GM21825 (cell line): ENCODE data around the gene UBIAD1.
"Not testable (repeated sequence)": the region's sequence is repeated elsewhere in the genome, so short reads cannot be mapped to it uniquely, and the experiment has no call there.

ENCODE experiments used
- ATAC-seq: cut with Tn5 transposase; IDR thresholded peaks from one replicate; pipeline ENCODE4 v1.9.1; 2021; ENCODE audit warnings: mild to moderate bottlenecking, moderate library complexity; ENCODE audit not compliant: unreplicated experiment

The UBIAD1 gene, protein sequence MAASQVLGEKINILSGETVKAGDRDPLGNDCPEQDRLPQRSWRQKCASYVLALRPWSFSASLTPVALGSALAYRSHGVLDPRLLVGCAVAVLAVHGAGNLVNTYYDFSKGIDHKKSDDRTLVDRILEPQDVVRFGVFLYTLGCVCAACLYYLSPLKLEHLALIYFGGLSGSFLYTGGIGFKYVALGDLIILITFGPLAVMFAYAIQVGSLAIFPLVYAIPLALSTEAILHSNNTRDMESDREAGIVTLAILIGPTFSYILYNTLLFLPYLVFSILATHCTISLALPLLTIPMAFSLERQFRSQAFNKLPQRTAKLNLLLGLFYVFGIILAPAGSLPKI

GRCh38 chr1:11272832-11273594, at the start of gene UBIAD1:
UBIAD1 (plus strand) TSS chr1:11273198; CDS start chr1:11273532, 334 bp downstream.
- ATAC-seq: peak; percentile 77

- no peak for ATAC-seq
Observed at GRCh38 chr1:11227106-11228077, 45.6 kb upstream of the UBIAD1 start.

DNA sequence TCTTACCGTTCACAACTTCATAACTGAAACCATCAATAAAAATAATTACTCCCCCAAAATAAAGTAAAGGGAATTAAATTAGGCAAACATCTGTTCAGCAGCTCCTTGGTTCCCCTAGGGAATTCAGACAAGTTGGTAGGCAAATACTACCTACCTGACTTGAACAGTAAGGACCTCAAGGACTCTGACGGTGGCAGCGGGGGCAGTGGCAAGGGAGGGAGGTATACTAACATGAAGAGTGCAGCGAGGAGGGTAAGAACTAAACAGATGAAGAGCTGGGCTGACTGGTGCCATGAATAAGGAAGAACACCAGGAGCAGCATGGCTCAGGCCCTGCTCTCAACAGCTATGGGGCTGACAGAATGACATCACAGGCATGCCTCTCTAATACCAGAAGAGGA, 43.8 kb upstream of the UBIAD1 start:
- no peak for ATAC-seq

- ATAC-seq: no peak
Observed at GRCh38 chr1:11233208-11233607, 39.8 kb upstream of the UBIAD1 start.

DNA sequence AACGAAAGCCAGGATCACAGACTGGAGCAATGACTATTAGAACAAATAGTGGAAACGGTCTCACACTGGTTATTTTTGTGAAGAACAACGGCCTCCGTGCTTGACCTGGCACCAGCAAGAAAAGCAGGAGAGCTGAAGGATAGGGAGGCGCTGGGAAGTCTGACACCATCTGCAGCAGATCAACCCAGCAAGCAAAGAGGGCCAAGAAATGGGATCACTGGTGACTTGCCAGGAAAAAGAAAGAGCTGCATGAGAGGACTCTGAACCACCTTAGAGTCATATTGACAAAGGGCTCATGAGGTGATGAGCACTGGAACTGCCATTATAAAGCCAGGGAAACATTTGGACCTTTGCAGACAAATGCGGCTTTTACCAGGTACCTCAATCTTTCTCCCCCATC, 35.6 kb upstream of the UBIAD1 start:
- ATAC-seq: no peak

DNA sequence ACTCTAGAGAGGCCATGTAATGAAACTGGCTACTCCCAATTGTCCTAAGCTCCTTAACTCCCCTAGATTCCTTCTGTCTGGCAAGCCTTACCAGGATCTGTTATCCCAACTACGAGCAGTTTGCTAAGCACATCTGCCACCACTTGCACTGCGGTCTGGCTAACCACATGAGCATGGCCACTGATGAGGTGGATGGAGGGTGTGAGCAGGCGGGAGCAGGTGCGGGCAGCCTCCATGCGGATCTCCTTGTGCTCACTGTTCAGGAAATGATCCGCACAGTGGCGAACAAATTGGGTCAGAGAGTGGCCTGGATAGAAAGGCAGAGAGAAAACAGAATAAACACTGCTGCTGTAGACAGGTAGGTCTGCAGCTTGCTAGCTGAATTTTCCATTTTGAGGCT, 34.7 kb upstream of the UBIAD1 start:
- ATAC-seq: no peak

- no peak for ATAC-seq
Observed at GRCh38 chr1:11245248-11245647, 27.8 kb upstream of the UBIAD1 start.

GRCh38 chr1:11245904-11246719, 26.9 kb upstream of the UBIAD1 start:
- no peak for ATAC-seq

GRCh38 chr1:11248169-11248568, 24.8 kb upstream of the UBIAD1 start:
- ATAC-seq: no peak

DNA sequence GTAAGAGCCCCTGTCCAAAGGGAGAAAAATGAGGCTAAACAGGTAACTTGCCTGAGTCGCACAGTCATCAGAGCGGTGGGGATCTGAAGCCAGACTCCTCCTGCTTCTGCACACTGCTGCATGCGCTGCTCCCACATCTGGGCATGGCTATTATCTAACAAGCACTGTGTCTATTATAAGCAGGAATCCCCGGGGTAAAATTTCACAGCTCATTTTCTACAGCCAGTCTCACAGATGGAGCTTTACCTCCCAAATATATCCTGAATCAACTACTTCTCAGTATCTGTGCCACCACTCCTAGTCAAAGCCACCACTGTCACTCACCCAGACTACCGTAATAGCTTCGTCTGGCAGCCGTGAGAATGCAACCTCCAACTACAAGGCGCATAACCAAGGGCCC, 20.5 kb upstream of the UBIAD1 start:
- no peak for ATAC-seq

DNA sequence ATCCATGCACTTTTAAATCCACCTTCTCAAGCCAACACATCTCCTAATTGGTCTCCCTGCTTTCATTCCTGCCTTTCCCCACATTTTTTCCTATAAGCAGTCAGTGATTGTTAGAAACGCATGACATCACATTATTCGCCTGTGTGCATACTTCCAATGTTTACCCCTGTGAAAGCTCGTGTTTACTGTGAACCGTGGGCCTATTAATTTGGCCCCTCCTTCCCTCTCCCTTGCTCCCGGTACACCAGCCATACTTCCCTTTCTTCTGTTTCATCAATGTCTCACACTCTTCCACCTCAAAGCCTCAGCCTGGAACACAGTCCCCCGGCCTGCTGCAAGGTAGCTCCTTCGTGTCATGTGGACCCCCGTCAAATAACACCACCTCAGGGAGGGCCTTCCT, 19.8 kb upstream of the UBIAD1 start:
- ATAC-seq: no peak

GRCh38 chr1:11256299-11256698, 16.7 kb upstream of the UBIAD1 start:
- ATAC-seq: no peak

DNA sequence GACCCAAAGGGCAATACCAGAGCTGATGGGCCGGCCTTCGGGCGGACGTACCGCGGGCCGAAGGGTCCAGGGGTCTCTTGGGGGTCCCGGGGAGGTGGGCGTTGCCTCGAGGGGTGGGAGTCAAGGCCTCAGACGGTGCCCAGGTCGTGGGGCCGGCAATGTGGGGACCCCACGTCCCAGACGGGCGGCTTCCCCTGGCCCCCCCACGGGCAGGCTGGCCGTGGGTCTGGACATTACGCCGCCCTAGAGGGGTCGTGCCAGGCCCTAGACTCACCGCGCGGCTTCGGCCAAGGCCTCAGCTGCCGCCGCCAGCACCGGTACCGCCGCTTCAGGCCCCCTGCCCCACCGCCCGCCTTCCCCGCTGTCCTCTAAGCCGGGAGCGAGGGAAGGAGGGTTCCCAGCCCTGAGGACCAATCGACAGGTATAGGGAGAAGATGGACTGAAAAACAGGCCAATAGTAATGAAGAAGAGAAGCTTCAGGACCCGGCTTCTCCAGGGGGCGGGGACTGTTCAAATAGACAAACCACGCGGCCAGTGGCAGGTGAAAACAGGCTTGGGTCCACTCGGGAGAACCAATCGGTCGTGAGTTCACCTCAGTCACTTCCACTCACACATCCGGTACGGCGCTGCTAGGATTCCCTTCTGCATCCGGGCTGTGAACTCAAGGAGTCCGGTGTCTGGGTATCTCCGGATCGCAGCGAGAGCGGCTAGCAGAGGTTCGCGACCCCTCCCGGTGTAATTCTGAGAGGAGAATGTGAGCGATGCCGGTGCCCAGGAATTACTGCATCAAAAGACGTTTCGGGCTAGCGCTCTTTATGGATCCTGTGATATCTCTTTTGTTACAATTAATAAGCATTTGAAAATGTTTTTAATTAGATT, 10.6 kb upstream of the UBIAD1 start, which contains the start of gene MTOR:
MTOR (minus strand) TSS at position 381 of the 879 bp plus-strand sequence. CDS start 3,142 bp downstream, outside the sequence.
- ATAC-seq: peak; percentile 96

DNA sequence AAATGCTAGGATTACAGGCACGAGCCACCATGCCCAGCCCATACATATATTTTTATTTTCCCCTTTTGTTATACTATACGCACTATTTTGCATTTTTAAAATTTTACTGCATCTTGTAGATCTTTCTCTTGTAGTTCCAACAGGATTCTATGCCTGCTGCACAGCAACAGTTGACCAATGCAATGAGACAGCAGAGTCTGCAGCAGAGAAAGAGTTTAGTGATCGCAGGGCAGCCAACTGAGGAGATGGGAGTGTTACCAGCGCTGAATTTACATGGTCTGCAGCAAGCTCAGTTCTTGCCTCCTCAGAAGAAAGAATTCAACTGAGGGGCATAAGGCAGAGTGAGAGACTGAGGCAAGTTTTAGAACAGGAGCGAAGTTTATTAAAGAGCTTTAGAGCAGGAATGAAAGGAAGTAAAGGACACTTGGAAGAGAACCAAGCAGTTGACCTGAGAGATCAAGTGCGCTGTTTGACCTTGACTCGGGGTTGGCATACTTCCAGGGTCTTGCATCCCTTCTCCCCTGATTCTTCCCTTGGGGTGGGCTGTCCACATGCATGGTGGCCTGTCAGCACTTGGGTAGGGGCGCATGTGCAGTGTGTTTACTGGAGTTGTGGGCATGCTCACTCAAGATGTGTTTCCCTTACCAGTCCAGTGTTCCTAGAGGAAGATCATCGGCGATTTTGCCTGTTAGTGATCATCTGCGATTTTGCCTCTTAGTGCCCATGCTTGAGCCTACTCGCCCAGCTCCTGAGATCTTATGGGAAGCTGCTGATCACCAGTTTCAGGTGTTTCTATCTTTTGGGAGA, 6.5 kb upstream of the UBIAD1 start:
- no peak for ATAC-seq

DNA sequence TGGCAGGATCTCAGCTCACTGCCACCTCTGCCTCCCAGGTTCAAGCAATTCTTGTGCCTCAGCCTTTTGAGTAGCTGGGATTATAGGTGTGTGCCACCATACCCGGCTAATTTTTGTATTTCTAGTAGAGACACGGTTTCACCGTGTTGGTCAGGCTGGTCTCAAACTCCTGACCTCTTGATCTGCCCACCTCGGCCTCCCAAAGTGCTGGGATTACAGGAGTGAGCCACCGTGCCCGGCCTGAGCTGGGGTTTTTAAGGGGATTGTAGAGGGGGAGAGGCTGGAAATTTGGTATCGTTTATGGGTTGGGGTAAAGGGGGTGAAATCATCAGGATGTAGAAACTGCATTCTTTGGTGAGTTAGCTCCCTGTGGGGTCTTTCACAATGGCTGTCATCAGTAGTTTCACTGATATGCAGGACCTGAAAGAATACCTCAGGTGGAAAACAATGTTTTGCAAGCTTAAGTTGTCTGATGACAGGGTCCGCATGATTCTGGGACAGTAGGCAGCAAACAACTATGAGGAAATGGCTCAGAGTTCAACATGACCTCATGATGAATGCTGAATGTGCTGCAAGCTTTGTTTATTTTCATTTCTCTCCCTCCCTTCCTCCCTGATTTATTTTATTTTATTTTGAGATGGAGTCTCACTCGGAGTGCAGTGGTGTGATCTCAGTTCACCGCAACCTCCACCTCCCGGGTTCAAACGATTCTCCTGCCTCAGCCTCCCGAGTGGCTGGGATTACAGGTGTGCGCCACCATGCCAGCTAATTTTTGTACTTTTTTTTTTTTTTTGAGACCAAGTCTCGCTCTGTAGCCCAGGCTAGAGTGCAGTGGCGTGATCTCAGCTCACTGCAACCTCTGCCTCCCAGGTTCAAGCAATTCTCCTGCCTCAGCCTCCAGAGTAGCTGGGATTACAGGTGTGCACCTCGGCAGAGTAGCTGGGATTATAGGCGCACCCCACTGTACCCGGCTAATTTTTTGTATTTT, 5.4 kb upstream of the UBIAD1 start:
- ATAC-seq: not testable (repeated sequence)

GRCh38 chr1:11272544-11272831, 510 bp upstream of the UBIAD1 start:
- no peak for ATAC-seq

DNA sequence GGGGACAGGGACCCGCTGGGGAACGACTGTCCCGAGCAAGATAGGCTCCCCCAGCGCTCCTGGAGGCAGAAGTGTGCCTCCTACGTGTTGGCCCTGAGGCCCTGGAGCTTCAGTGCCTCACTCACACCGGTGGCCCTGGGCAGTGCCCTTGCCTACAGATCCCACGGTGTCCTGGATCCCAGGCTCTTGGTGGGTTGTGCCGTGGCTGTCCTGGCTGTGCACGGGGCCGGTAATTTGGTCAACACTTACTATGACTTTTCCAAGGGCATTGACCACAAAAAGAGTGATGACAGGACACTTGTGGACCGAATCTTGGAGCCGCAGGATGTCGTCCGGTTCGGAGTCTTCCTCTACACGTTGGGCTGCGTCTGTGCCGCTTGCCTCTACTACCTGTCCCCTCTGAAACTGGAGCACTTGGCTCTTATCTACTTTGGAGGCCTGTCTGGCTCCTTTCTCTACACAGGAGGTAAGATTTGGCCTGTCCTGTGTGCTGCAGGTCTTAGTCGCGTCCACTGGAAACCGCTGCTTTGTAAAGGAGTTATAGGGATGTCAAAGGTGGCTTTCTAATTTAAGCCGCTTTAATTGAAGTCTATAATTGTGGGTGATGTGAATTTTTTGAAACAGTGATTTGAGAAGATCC, 717 bp downstream of the UBIAD1 start:
- ATAC-seq: no peak
